A549 (cell line): ENCODE data around the gene TBC1D24.
"Not testable (repeated sequence)": the region's sequence is repeated elsewhere in the genome, so short reads cannot be mapped to it uniquely, and the experiment has no call there.

ENCODE experiments used
- EP300 ChIP-seq, 2 experiments: fragments of >200 bp; sonication (Bioruptor Twin); formaldehyde crosslinking; IDR thresholded peaks; 2 replicates in 1 of 2; 3 replicates in 1 of 2; pipeline ENCODE4 v1.6.1; 2016 to 2017
- MAFK ChIP-seq: fragments of 450-650 bp; IDR thresholded peaks from 2 replicates; pipeline ENCODE4 v1.6.1; 2014; ENCODE audit not compliant: partially characterized antibody
- POLR2A ChIP-seq: IDR thresholded peaks from 2 replicates; pipeline ENCODE4 v1.6.1; 2012; ENCODE audit warnings: mild to moderate bottlenecking, low read length
- RAD21 ChIP-seq, 2 experiments: fragments of >200 bp in 1 of 2; sonication (Bioruptor Twin) in 1 of 2; formaldehyde crosslinking in 1 of 2; IDR thresholded peaks in 1 of 2; conservative IDR thresholded peaks in 1 of 2; 2 replicates in 1 of 2; 3 replicates in 1 of 2; pipeline ENCODE4 v1.6.1; 2012 to 2018; ENCODE audit warnings: inconsistent platforms in 1 of 2
- ZSCAN20 ChIP-seq: fragments of 250-450 bp; sonication (Bioruptor Pico); IDR thresholded peaks from 2 replicates; pipeline ENCODE4 v1.8.0; 2022; ENCODE audit warnings: mild to moderate bottlenecking, moderate library complexity
- TF ChIP-seq, protein P1 (sequence below): fragments of >200 bp; sonication (Bioruptor Twin); formaldehyde crosslinking; IDR thresholded peaks from 3 replicates; pipeline ENCODE4 v1.5.1; 2016

DNA sequence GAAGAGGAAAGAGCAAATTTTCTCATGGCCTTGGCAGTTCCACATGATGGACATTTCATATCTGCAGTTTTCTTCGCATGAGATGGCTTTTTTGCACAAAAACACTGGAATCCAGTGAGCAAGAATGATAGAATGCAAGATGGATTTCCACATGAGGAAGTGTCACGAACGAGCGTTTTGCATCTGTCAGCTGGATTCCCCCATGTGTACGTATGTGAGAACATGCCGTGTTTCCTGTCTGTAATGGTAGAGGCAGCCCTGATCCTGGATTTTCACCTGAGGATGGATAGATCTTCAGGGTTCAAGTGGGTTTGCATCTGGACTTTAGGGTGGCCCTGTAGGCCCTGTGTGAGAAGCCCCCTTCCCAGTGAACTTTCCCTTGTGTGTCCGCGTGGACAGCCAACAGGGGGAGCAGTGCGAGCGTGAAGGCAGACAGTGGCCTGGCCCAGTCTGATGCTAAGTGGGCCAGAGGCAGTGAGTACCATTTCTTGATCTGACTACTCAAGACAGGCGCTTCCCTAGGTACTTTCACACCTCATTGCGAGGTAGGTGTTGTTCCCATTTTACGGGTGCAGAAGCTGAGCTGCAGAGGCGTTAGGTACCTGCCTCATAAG, 65.0 kb downstream of the TBC1D24 start:
- TF ChIP-seq, protein P1, sequence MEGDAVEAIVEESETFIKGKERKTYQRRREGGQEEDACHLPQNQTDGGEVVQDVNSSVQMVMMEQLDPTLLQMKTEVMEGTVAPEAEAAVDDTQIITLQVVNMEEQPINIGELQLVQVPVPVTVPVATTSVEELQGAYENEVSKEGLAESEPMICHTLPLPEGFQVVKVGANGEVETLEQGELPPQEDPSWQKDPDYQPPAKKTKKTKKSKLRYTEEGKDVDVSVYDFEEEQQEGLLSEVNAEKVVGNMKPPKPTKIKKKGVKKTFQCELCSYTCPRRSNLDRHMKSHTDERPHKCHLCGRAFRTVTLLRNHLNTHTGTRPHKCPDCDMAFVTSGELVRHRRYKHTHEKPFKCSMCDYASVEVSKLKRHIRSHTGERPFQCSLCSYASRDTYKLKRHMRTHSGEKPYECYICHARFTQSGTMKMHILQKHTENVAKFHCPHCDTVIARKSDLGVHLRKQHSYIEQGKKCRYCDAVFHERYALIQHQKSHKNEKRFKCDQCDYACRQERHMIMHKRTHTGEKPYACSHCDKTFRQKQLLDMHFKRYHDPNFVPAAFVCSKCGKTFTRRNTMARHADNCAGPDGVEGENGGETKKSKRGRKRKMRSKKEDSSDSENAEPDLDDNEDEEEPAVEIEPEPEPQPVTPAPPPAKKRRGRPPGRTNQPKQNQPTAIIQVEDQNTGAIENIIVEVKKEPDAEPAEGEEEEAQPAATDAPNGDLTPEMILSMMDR = peak; percentile 35
- not testable (repeated sequence) for TF ChIP-seq ZSCAN20 (CRISPR knock-in tag); POLR2A; EP300 (IDR thresholded peaks at IDR 0.05)
- peak; percentile 29 for TF ChIP-seq MAFK
- TF ChIP-seq RAD21 (conservative IDR thresholded peaks at IDR 0.05 in 1 of 2, IDR thresholded peaks at IDR 0.05 in 1 of 2) = peak in 1 of 2 experiments; percentile 29; a peak in 2 of 5 replicates
